ENCODE measurements around the gene CCDC157. TPM values are rescaled to one million over a fixed set of nuclear protein-coding genes. Genes with fewer than 3 reads are reported as not detected.
"Not testable (repeated sequence)": the region's sequence is repeated elsewhere in the genome, so short reads cannot be mapped to it uniquely, and the experiment has no call there.

Gene CCDC157
- total RNA-seq, 1 donor from 2014 or later = 7.0 TPM

- H3K36me3 ChIP-seq = no peaks in the 10 kb centered on the region
These were observed 43.4 kb downstream of the CCDC157 start for GRCh38 chr22:30400159-30400558.

GRCh38 chr22:30401024-30401423 is 44.2 kb downstream of the CCDC157 start:
- intact Hi-C loops (cut with DNase I) = not testable (repeated sequence)

More at GRCh38 chr22:30400159-30400558, 43.4 kb downstream of the CCDC157 start:
- Histone ChIP-seq H3K27ac (no peak overlapping the region), H3K4me3 (no peak overlapping the region), H3K27me3 (no peaks in the 10 kb centered on the region), H3K4me1 (peaks cover 0 to 3% of the 10 kb centered on the region in 2 donors), H3K9me3 (no peaks in the 10 kb centered on the region)
- DNase-seq (ENCODE audit: low spot score in 2 of 2) = no peak
- TF ChIP-seq CTCF (IDR thresholded peaks at IDR 0.05) = no peak
- intact Hi-C loops (cut with DNase I) = no loop called here

GRCh38 chr22:30402028-30402765 is 45.4 kb downstream of the CCDC157 start:
- H3K27me3 ChIP-seq = no peaks in the 10 kb centered on the region
- no peak for DNase-seq (ENCODE audit: low spot score in 2 of 2)
- intact Hi-C loops (cut with DNase I) = no loop called here
- H3K4me3 ChIP-seq = no peak overlapping the region
- no peaks in the 10 kb centered on the region for H3K9me3 ChIP-seq
- no peak overlapping the region for H3K27ac ChIP-seq
- H3K36me3 ChIP-seq = no peaks in the 10 kb centered on the region
- H3K4me1 ChIP-seq = no peaks in the 10 kb centered on the region
- TF ChIP-seq CTCF (IDR thresholded peaks at IDR 0.05) = no peak

More at GRCh38 chr22:30401024-30401423, 44.2 kb downstream of the CCDC157 start:
- not testable (repeated sequence) for H3K36me3 ChIP-seq; H3K27ac ChIP-seq; H3K4me3 ChIP-seq; H3K4me1 ChIP-seq; H3K27me3 ChIP-seq; H3K9me3 ChIP-seq; DNase-seq (ENCODE audit: low spot score in 2 of 2)

GRCh38 chr22:30402766-30403104 is 45.9 kb downstream of the CCDC157 start:
- H3K27me3 ChIP-seq; H3K36me3 ChIP-seq; H3K27ac ChIP-seq; H3K4me1 ChIP-seq; H3K9me3 ChIP-seq; H3K4me3 ChIP-seq; DNase-seq (ENCODE audit: low spot score in 2 of 2); intact Hi-C loops (cut with DNase I): not testable (repeated sequence)

GRCh38 chr22:30404307-30404706 is 47.5 kb downstream of the CCDC157 start:
- intact Hi-C loops (cut with DNase I) = no loop called here
- H3K36me3 ChIP-seq = peaks cover 0 to 8% of the 10 kb centered on the region in 2 donors
- no peak for TF ChIP-seq CTCF (IDR thresholded peaks at IDR 0.05)
- H3K4me3 ChIP-seq = no peak overlapping the region
- H3K27me3 ChIP-seq = no peaks in the 10 kb centered on the region
- no peaks in the 10 kb centered on the region for H3K4me1 ChIP-seq
- no peak for DNase-seq (ENCODE audit: low spot score in 2 of 2)
- no peak overlapping the region for H3K27ac ChIP-seq
- H3K9me3 ChIP-seq = no peaks in the 10 kb centered on the region

GRCh38 chr22:30405731-30406130 is 48.9 kb downstream of the CCDC157 start:
- H3K27ac ChIP-seq = no peak overlapping the region
- peaks cover 10 to 13% of the 10 kb centered on the region in 2 donors for H3K36me3 ChIP-seq
- no peak overlapping the region for H3K4me3 ChIP-seq
- no peak for TF ChIP-seq CTCF (IDR thresholded peaks at IDR 0.05)
- DNase-seq (ENCODE audit: low spot score in 2 of 2) = no peak
- no peaks in the 10 kb centered on the region for H3K27me3 ChIP-seq
- intact Hi-C loops (cut with DNase I) = no loop called here
- no peaks in the 10 kb centered on the region for H3K4me1 ChIP-seq
- no peaks in the 10 kb centered on the region for H3K9me3 ChIP-seq

- Histone ChIP-seq H3K27me3 (no peaks in the 10 kb centered on the region), H3K9me3 (no peaks in the 10 kb centered on the region), H3K36me3 (peaks cover 10 to 13% of the 10 kb centered on the region in 2 donors), H3K4me1 (no peaks in the 10 kb centered on the region), H3K4me3 (no peak overlapping the region), H3K27ac (no peak overlapping the region)
- intact Hi-C loops (cut with DNase I) = no loop called here
- DNase-seq (ENCODE audit: low spot score in 2 of 2) = no peak
- no peak for TF ChIP-seq CTCF (IDR thresholded peaks at IDR 0.05)
These were observed 49.6 kb downstream of the CCDC157 start for GRCh38 chr22:30406400-30406799.

All from ascending aorta (tissue), 2 donors.